Measurements from ENCODE around the gene SNCB. TPM values are rescaled to one million over a fixed set of nuclear protein-coding genes. Genes with fewer than 3 reads are reported as not detected.

Gene SNCB
- polyA plus RNA-seq, 1 of the 3 experiments (the other 2 are of a cell fraction) = 0.33 TPM

GRCh38 chr5:176609724-176610434, 20.5 kb downstream of the SNCB start, which contains the start of gene GPRIN1:
GPRIN1 (minus strand) TSS chr5:176610156; CDS start chr5:176599834, 10,322 bp downstream.
- no peaks in the 10 kb centered on the region for H3K36me3 ChIP-seq (replicated peaks in 1 of 2; ENCODE audit: control insufficient read depth in 1 of 2, insufficient read depth in 2 of 2, low read length in 1 of 2)
- H3K9me2 ChIP-seq = no peaks in the 10 kb centered on the region
- peaks cover 4% of the 10 kb centered on the region for H3F3A ChIP-seq (replicated peaks; ENCODE audit: insufficient read depth)
- peak within 1 kb of the TSS in 1 of 2 experiments; percentile 83; a peak in 2 of 4 replicates for H3K27ac ChIP-seq (ENCODE audit: low read depth in 2 of 2, low read length in 1 of 2)
- H2AFZ ChIP-seq (ENCODE audit: low read depth) = peak within 1 kb of the TSS; percentile 68; the same call in 1 of the 2 replicates
- H3K4me1 ChIP-seq (ENCODE audit: control insufficient read depth in 1 of 2, insufficient read depth in 2 of 2, low read depth in 1 of 2, low read length in 1 of 2) = peaks cover 3 to 49% of the 10 kb centered on the region in 2 experiments; a peak in 2 of 4 replicates
- H3K79me2 ChIP-seq (ENCODE audit: insufficient read depth) = peaks cover 21% of the 10 kb centered on the region
- H4K20me1 ChIP-seq (ENCODE audit: insufficient read depth) = peaks cover 27% of the 10 kb centered on the region; the same call in 1 of the 2 replicates
- DNase-seq = peak; percentile 98
- peak within 1 kb of the TSS; percentile 57; the same call in 1 of the 2 replicates for H3K9ac ChIP-seq
- H3K4me2 ChIP-seq = peak within 1 kb of the TSS; percentile 90
- under 1% methylated on average over 23 of the region's 101 CpGs for WGBS (ENCODE audit: low lambda C conversion rate)
- POLR2A ChIA-PET = interaction anchor here (1.1 kb wide), 1 partner anchor 12 kb away, joined by 3 read pairs; no protein-coding TSS in a partner anchor
- H3K9me3 ChIP-seq = no peaks in the 10 kb centered on the region
- CTCF ChIA-PET = interaction anchor here (1.2 kb wide), 1 partner anchor 32 kb away, joined by 3 read pairs; no protein-coding TSS in a partner anchor
- no peaks in the 10 kb centered on the region for H3K27me3 ChIP-seq (ENCODE audit: insufficient read depth)
- peak within 1 kb of the TSS; percentile 68 to 69 for H3K4me3 ChIP-seq (ENCODE audit: low read depth in 2 of 2, low read length in 1 of 2)
- TF ChIP-seq TAF1 (IDR thresholded peaks at IDR 0.05; ENCODE audit: borderline replicate concordance, low read depth, low read length) = 0 out of 2 replicates have a peak, but pooled peaks have one; percentile 16
- TF ChIP-seq SMC3 (IDR thresholded peaks at IDR 0.05; ENCODE audit: low read depth, low read length) = peak; percentile 19; the same call in 1 of the 2 replicates
- no peak for TF ChIP-seq FOXJ3 (CRISPR knock-in tag; IDR thresholded peaks at IDR 0.05)
- no peak; the same call in 1 of the 2 replicates for TF ChIP-seq POLR2AphosphoS5 (IDR thresholded peaks at IDR 0.05; ENCODE audit: low read depth, low read length)
- no peak for TF ChIP-seq GABPA (IDR thresholded peaks at IDR 0.05; ENCODE audit: low read depth)
- TF ChIP-seq EP300 (IDR thresholded peaks at IDR 0.05; ENCODE audit: borderline replicate concordance in 1 of 2, low read depth in 1 of 2, low read length in 1 of 2) = no peak
- TF ChIP-seq MEF2A (IDR thresholded peaks at IDR 0.05; ENCODE audit: borderline replicate concordance, low read depth) = no peak
- TF ChIP-seq EZH2phosphoT487 (IDR thresholded peaks at IDR 0.05; ENCODE audit: borderline replicate concordance, low read depth) = no peak
- TF ChIP-seq NRF1 (IDR thresholded peaks at IDR 0.05; ENCODE audit: low read depth, low read length) = peak; percentile 76
- no peak for TF ChIP-seq YY1 (IDR thresholded peaks at IDR 0.05; ENCODE audit: low read depth)
- peak; percentile 28; the same call in 1 of the 2 replicates for TF ChIP-seq RCOR1 (IDR thresholded peaks at IDR 0.05; ENCODE audit: low read length)
- no peak for TF ChIP-seq RXRA (IDR thresholded peaks at IDR 0.05; ENCODE audit: borderline replicate concordance, low read depth)
- no peak for TF ChIP-seq PBX3 (IDR thresholded peaks at IDR 0.05)
- TF ChIP-seq IRF3 (IDR thresholded peaks at IDR 0.05; ENCODE audit: low read depth, low read length) = no peak
- peak; percentile 42 for TF ChIP-seq RAD21 (IDR thresholded peaks at IDR 0.05; ENCODE audit: low read length)
- no peak for TF ChIP-seq USF1 (IDR thresholded peaks at IDR 0.05; ENCODE audit: borderline replicate concordance, low read depth)
- TF ChIP-seq NFIC (IDR thresholded peaks at IDR 0.05; ENCODE audit: borderline replicate concordance) = no peak
- TF ChIP-seq JUND (IDR thresholded peaks at IDR 0.05) = no peak
- TF ChIP-seq RFX5 (IDR thresholded peaks at IDR 0.05; ENCODE audit: low read length) = no peak
- TF ChIP-seq FOXM1 (IDR thresholded peaks at IDR 0.05; ENCODE audit: low read depth) = no peak
- TF ChIP-seq USF2 (IDR thresholded peaks at IDR 0.05; ENCODE audit: borderline replicate concordance, low read depth, low read length) = no peak
- TF ChIP-seq MXI1 (IDR thresholded peaks at IDR 0.05; ENCODE audit: low read depth, low read length) = no peak
- TF ChIP-seq MAX (IDR thresholded peaks at IDR 0.05; ENCODE audit: low read depth) = no peak
- TF ChIP-seq ZBTB33 (IDR thresholded peaks at IDR 0.05; ENCODE audit: borderline replicate concordance, low read depth) = no peak
- no peak for TF ChIP-seq ELF1 (IDR thresholded peaks at IDR 0.05)
- TF ChIP-seq SIN3A (IDR thresholded peaks at IDR 0.05; ENCODE audit: borderline replicate concordance, low read depth, low read length) = no peak; the same call in 1 of the 2 replicates
- no peak for TF ChIP-seq TEAD4 (IDR thresholded peaks at IDR 0.05; ENCODE audit: borderline replicate concordance, insufficient read depth)
- no peak for TF ChIP-seq GATA2 (CRISPR knock-in tag; IDR thresholded peaks at IDR 0.05)
